MV-4-11 (cell line): Measurements from ENCODE around the gene PRKN.
A peak's percentile ranks its signal among the peaks of the same experiment; 100 is the strongest.
"Not testable (repeated sequence)": the region's sequence is repeated elsewhere in the genome, so short reads cannot be mapped to it uniquely, and the experiment has no call there.

Experiments
- DNase-seq: peaks from one replicate; lab custom pipeline; 2025; lab: John Stamatoyannopoulos, UW

The PRKN gene

GRCh38 chr6:162533009-162533400 lies 194.6 kb downstream of the PRKN start:
- DNase-seq: no peak

DNA sequence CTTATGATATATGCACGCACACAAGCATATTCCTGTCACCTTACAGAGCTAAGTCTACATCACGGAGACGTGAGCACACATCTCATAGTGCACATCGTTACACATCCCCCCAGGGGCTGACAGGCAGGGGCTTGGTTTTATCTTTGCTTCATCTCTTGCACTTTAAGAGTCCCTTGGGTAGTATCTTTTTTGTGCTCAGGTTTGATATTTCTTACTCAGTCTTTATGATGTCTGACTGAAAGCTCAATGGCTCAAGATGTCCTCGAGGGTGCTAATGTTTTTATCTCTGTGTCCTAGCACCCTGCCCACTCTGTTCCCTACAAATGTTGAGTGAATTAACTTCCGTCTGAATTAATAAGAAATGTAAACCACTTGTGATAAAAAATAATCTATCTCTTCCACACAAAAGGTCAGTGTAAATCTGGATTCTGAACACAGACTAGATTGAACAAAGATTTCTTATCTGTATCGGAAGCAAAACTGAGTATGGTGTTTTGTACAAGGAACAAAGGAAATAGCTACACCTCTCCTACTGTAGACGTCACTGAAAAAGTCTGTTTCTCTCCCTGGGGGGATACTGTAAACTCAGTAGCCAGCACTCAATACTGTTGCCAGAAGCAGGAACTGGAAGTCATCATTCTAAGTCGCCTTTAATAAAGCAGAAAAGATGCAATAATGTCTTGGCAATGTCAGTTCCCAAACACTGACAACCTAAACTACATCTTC lies 195.1 kb downstream of the PRKN start:
- DNase-seq: no peak

- DNase-seq: not testable (repeated sequence)
Observed at GRCh38 chr6:162531391-162531790, 196.2 kb downstream of the PRKN start.

DNA sequence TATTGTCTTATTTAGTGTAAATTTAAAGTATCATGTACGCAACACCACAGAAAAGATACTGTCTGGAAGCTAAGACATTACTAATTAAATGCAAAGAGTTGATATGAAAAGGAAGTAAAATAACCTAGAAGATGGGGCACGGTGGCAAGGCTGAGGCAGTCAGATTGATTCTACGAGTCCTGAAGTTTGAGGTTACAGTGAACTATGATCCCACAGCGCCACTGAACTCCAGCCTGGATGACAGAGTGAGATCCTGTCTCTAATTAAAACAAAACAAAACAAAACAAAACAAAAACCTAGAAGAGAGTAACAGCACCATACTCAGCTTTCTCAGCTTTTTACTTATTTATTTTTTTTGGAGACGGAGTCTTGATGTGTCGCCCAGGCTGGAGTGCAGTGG lies 199.0 kb downstream of the PRKN start:
- no peak for DNase-seq

DNA sequence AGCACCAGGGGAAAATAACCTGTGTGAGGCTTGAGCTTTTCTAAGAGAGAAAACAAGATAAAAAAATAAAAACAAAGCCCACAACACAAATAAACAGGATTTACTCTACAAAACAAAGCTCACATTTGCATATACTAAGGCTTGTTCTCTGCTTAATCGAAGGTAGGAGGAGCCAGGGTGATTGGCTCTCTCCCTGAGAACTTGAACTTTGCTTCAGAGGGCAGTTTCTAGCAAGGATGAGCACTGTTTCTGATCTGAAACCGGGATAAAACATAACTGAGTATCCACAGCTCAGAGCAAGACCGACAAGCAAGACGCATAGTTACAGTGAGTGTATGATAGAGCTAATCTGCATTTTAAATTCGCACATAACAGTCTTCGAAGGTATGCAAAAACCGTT lies 200.6 kb downstream of the PRKN start:
- DNase-seq: no peak

- no peak for DNase-seq
Observed at GRCh38 chr6:162525181-162525580, 202.4 kb downstream of the PRKN start.

- no peak for DNase-seq
Observed at GRCh38 chr6:162512744-162513143, 214.8 kb downstream of the PRKN start.

- DNase-seq: no peak
Observed at GRCh38 chr6:162497389-162497788, 230.2 kb downstream of the PRKN start.

DNA sequence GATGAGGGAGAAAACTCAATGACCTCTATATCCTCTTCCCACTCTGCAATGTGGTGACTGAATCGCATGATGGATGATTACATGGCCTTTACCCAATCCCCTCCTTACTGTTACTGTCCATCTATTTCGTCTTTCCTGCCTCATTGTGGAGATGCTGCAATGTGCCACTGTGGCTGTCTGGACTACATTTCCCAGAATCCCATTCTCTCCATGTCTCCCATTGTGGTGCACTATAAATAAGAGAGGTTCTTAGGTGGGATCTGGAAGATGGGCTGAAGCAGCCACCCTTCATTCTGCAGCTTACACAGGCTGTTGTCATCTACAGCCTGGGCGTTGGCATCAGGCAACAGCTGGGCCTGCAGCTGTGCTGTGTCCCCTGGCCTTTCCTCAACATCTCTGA lies 233.6 kb downstream of the PRKN start:
- no peak for DNase-seq

- no peak for DNase-seq
Observed at GRCh38 chr6:162491637-162492036, 235.9 kb downstream of the PRKN start.

GRCh38 chr6:162489101-162489976 lies 238.2 kb downstream of the PRKN start:
- DNase-seq: no peak

GRCh38 chr6:162488444-162488843 lies 239.1 kb downstream of the PRKN start:
- peak; percentile 22 for DNase-seq

- no peak for DNase-seq
Observed at GRCh38 chr6:162485464-162485863, 242.1 kb downstream of the PRKN start.

GRCh38 chr6:162481938-162482337 lies 245.6 kb downstream of the PRKN start:
- no peak for DNase-seq

DNA sequence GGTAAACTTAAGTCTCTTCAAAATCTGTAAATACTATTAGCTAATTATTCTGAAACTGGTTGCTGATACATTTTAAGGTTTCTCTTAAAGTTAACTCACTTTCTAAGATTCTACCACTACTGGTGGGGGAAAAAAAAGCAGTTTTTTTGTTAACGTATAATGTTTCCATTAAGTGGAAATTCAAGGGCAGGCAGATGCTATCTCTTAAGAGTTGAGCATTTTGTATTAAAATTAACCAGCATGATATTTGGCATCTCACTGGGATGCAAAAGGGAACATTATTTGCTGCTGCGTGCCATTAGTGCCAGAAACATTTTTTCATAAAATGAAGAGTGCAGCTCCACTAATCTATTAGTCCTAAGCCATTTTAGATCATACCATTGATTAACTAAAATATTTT lies 246.2 kb downstream of the PRKN start:
- DNase-seq: no peak

DNA sequence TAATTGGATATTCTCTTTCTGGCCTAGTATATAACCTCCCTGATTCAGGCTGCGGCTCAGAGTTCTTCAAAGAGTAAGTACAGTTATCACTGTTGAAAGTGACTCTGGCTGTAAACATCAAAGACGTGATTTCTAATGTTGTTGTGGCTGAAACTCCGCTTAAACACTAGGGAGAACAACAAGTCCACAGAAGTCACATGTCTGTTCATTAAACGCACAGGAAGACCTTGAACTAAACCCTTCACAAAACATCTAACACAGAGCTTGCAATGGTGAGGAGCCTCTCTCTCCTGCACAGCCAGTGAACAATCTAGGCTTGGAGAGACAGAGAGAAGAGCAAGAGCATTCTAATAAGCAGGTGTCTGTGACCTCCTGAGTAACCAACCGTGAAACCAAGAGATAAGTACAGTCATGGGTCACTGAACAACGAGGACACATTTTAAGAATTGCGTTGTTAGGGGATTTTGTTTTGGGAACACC lies 249.3 kb downstream of the PRKN start:
- no peak for DNase-seq

GRCh38 chr6:162474722-162475121 lies 252.8 kb downstream of the PRKN start:
- no peak for DNase-seq

DNA sequence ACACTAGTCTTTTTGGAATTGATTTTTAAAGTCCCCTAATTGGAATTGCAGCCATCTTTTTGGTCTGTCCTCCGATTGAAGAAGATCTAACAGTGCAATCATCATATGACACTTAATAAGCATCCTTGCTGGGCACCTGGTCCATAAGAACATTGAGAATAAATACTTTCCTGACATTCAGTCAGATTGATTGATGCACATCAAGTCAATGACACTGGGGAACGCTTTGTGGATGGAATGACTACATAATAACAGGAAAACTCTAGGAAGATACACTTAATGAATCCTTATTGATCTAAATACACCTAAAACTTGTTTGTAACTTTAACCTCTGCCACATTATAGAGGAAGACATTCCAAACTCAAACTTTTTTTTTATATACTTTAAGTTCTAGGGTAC lies 255.7 kb downstream of the PRKN start:
- DNase-seq: no peak

DNA sequence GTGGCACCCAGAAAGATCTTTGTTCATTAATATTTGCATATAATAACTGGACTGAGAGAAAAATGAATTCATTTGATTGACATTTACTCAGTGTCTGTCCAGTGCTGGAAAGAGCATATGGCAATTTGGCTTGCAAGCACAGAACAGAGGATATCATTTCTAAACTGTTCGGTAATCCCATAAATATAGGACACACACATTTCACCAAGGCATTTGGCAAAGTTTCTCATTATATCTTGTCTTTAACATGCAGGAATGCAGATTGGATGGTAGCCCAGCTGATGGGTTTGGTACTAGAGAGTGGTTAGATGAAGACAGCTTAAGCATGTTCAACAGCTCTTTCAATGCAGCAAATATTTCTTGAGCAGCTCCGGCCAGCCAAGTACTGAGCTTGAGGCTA lies 259.2 kb downstream of the PRKN start:
- no peak for DNase-seq

GRCh38 chr6:162467679-162468078 lies 259.9 kb downstream of the PRKN start:
- DNase-seq: no peak

GRCh38 chr6:162463576-162463975 lies 264.0 kb downstream of the PRKN start:
- no peak for DNase-seq

GRCh38 chr6:162459985-162460384 lies 267.6 kb downstream of the PRKN start:
- DNase-seq: no peak

DNA sequence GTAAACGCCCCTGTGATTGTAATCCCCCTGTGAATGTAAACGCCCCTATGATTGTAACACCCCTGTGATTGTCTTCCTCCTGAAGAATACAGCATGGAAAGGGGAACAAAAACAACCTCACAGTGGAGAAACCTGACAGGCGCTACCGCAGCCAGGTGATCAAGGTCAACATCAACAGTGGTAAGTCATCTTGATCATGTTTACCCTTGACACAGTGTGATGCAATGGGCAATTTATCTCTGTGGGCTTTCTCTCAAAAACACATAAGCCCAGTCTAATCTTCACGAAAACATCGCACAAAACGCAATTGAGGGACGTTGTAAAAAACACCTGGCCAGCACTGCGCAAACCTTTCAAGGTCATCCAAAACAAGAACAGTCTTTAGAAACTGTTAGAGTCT lies 277.2 kb downstream of the PRKN start:
- no peak for DNase-seq
